Fibroblast of peridontal ligament (primary cell): Measurements from ENCODE around the gene CMKLR1.

Experiments
- DNase-seq: peaks from one replicate; pipeline ENCODE4 v3.0.0-alpha.2; 2010; ENCODE audit errors: extremely low read depth

Gene CMKLR1

DNA sequence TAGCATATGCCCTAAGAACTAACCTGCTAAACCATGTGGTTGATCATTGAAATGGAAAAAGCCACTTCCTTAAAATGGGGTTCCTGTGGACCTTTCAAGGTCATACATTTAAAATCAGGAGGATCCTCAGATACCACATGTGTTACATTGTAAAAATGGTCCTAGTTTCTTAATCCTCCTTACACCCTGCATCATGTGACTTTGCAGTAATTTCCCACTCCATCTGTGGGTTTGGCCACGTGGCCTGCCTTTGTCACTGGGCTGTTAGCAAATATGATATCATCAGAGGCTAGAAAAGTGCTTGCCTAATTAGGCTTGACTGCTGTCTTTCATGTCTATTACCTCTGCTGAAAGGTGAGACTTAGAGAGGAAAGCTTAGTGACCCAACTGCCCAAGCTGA, 70.7 kb downstream of the CMKLR1 start:
- DNase-seq = no peak

GRCh38 chr12:108267450-108267849, 71.7 kb downstream of the CMKLR1 start:
- DNase-seq = no peak

- no peak for DNase-seq
Observed at GRCh38 chr12:108266131-108266530, 73.0 kb downstream of the CMKLR1 start.

DNA sequence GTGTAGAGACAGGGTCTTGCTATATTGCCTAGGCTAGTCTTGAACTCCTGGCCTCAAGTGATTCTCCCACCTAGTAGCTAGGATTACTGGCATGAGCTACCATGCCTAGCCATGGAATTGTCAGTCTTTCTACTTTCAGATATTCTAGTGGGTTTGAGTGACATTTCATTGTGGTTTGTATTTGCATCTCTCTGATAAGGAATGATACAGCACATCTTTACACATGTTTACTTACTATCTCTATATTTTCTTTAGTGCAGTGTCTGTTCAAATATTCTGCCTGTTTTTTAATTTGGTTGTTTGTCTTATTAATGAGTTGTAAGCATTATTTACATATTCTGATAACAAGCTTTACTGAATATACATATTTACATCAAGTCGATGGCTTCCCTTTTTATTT, 73.6 kb downstream of the CMKLR1 start:
- DNase-seq = no peak

- DNase-seq = no peak
Observed at GRCh38 chr12:108260969-108261368, 78.1 kb downstream of the CMKLR1 start.

DNA sequence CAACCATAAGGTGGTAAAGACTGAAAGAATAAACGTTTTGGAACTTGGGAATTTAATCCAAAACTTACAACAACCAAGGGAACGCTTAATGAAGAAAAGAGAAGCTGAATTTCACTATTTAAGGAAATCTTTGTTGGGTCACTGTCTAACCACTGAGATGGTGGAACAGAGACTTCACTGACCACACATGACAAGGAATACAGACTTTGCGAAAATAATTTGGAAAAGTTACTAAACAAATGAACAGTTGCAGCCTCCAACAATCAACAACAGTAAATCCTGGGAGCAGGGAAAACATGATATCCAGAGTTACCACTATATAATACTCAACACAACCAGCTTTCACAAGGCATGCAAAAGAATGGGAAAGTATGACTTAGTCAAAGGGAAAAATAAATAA, 79.1 kb downstream of the CMKLR1 start:
- DNase-seq = no peak

- DNase-seq = no peak
Observed at GRCh38 chr12:108257610-108258106, 81.5 kb downstream of the CMKLR1 start.

GRCh38 chr12:108257004-108257403, 82.1 kb downstream of the CMKLR1 start:
- no peak for DNase-seq

DNA sequence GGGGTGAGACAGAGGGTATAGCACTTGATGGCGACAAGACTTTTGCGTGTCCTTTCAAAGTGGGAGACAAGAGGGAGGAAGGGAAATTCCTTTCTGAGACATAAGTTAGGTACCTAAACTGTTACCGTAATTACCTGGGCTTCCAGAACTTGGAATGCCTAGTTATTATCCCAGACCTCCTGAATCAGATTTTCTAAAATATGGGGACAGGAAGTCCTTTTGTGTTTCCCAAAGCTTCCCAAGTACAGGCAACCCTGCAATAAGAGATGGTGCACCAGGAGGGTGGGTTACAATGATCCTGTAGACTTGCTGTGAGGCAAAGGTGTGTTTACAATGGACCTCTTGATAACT, 83.9 kb downstream of the CMKLR1 start:
- DNase-seq = no peak

GRCh38 chr12:108254517-108255251, 84.4 kb downstream of the CMKLR1 start:
- DNase-seq = no peak

DNA sequence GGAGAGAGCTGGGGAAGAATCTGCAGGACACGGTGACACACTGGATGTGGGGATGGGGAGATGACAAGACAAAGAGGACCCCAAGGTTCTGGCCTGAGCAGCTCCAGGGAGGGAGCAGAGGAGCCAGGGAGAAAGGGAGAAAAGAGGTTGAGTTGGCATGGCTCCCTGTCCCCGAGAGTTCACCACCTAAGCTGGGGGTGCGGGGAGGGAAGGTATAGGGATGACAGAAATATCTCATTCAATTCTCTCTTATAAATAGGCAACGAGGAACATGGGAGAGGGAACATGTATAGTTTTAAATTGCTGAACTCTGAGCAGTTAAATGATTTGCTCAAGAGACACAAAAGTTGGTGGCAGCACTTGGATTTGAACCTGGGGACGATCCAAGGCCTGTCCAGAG, 85.1 kb downstream of the CMKLR1 start:
- DNase-seq = no peak

DNA sequence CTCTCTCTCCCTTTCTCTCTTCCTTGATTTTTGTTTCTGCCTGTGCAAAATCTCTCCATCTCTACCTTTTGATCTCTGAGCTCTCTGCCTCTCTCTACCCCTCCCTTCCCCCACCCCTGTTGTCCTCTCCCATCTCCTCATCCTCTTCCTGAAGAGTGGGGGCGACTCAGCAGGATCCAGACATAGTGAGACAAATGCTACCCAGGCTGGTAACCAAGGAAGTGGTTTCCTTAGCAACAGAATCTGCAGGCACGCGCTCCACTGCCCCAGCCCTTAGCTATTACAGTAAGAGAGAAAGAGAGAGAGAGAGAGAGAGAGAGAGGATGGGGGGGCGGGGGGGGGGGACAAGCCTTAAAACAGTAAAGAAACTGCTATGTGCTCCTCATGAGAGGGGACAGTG, 85.6 kb downstream of the CMKLR1 start:
- DNase-seq = no peak

GRCh38 chr12:108252523-108252922, 86.6 kb downstream of the CMKLR1 start:
- no peak for DNase-seq

DNA sequence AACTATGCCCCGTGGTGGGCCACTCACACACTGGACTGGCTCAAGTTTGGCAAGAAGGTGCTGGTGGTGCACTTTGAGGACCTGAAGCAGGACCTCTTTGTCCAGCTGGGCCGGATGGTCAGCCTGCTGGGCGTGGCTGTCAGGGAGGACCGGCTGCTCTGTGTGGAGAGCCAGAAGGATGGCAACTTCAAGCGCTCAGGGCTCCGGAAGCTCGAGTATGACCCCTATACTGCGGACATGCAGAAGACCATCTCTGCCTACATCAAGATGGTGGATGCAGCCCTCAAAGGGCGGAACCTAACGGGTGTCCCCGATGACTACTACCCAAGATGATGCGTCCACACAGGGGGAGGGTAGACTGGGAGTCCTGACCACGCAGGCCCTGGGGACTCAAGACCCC, 91.1 kb downstream of the CMKLR1 start:
- DNase-seq = no peak

DNA sequence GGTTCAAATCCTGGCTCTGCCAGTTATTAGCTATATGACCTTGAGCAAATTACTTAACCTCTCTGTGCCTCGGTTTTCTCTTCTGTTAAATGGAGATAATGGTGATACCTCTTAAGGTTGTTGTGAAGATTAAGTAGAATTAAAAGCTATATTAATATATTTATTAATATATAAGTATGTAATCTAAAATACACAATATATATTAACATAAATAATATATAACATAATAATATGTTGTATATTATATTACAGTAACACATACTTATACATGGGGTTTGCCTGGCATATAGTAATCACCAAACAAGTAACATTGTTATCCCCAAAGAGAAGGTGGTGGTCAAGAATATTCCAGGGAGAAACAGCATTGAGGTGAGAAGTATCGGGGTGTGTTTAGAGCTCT, 92.0 kb downstream of the CMKLR1 start:
- no peak for DNase-seq

GRCh38 chr12:108241986-108242703, 97.0 kb downstream of the CMKLR1 start:
- peak; percentile 18 for DNase-seq

GRCh38 chr12:108240928-108241327, 98.2 kb downstream of the CMKLR1 start:
- no peak for DNase-seq

GRCh38 chr12:108240027-108240785, 98.9 kb downstream of the CMKLR1 start:
- DNase-seq = no peak

GRCh38 chr12:108239378-108239777, 99.7 kb downstream of the CMKLR1 start:
- no peak for DNase-seq

DNA sequence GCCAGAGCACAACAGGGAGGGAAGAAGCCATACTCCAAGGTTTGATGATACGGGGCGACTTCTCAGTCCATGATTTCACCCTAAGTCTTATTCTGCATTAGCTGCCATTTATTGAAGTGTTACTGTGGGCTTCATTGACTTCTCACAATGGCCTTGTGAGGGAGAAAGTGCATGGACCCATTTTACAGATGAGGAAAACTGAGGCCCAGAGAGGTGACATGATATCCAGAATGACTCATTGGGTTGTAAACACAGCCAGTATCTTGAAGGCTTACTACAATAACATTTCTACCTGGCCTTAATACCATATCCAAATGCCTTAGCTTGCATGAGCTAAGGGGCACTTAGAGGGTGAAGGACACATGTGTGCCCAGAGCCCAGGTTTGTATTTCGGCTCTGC, 100.6 kb downstream of the CMKLR1 start:
- no peak for DNase-seq
